ENCODE measurements around the gene SPINDOC. TPM values are rescaled to one million over a fixed set of nuclear protein-coding genes. Genes with fewer than 3 reads are reported as not detected.
"Not testable (repeated sequence)": the region's sequence is repeated elsewhere in the genome, so short reads cannot be mapped to it uniquely, and the experiment has no call there.

Gene SPINDOC
- total and polyA plus RNA-seq, 9 donors = 5.4 to 22.7 (median 15.8) TPM

GRCh38 chr11:63862923-63863322 lies 49.7 kb downstream of the SPINDOC start:
- Histone ChIP-seq H3K27me3 (no peaks in the 10 kb centered on the region), H3K4me3 (no peak overlapping the region), H3K4me1 (ENCODE audit: insufficient read depth) (no peaks in the 10 kb centered on the region), H3K9me3 (no peaks in the 10 kb centered on the region), H3K36me3 (no peaks in the 10 kb centered on the region), H3K27ac (no peak overlapping the region)
- DNase-seq = no peak
- intact Hi-C loops (cut with DNase I) = no loop called here
- WGBS, 3 donors = 43 to 56% (median 48%) methylated on average over 4 of the region's 4 CpGs
- TF ChIP-seq EP300 (IDR thresholded peaks at IDR 0.05) = no peak
- no peak for TF ChIP-seq POLR2A (IDR thresholded peaks at IDR 0.05)
- no peak for TF ChIP-seq CTCF (IDR thresholded peaks at IDR 0.05)

- intact Hi-C loops (cut with DNase I) = not testable (repeated sequence)
Measured at GRCh38 chr11:63863620-63864019, 50.4 kb downstream of the SPINDOC start.

GRCh38 chr11:63866211-63866610 lies 53.0 kb downstream of the SPINDOC start:
- 36 to 53% (median 42%) methylated on average over 4 of the region's 4 CpGs for WGBS, 3 donors
- peak in 3 of 5 donors; percentile 32 to 67 (median 58) for DNase-seq
- Histone ChIP-seq H3K9me3 (no peaks in the 10 kb centered on the region), H3K27ac (no peak overlapping the region), H3K36me3 (no peaks in the 10 kb centered on the region), H3K27me3 (no peaks in the 10 kb centered on the region), H3K4me1 (ENCODE audit: insufficient read depth) (peaks cover 2% of the 10 kb centered on the region), H3K4me3 (no peak overlapping the region)
- no peak for TF ChIP-seq POLR2A (IDR thresholded peaks at IDR 0.05)
- no peak for TF ChIP-seq EP300 (IDR thresholded peaks at IDR 0.05)
- TF ChIP-seq CTCF (IDR thresholded peaks at IDR 0.05) = no peak
- intact Hi-C loops (cut with DNase I) = no loop called here

More at GRCh38 chr11:63863620-63864019, 50.4 kb downstream of the SPINDOC start:
- not testable (repeated sequence) for H3K4me3 ChIP-seq; H3K9me3 ChIP-seq; H3K27me3 ChIP-seq; H3K36me3 ChIP-seq; DNase-seq; H3K4me1 ChIP-seq (ENCODE audit: insufficient read depth); H3K27ac ChIP-seq
- 96 to 98% (median 98%) methylated on average over 6 of the region's 6 CpGs for WGBS, 3 donors

GRCh38 chr11:63867511-63867910 lies 54.3 kb downstream of the SPINDOC start:
- no peak for DNase-seq
- Histone ChIP-seq H3K27ac (no peak overlapping the region), H3K4me1 (ENCODE audit: insufficient read depth) (peaks cover 9% of the 10 kb centered on the region), H3K36me3 (no peaks in the 10 kb centered on the region), H3K9me3 (no peaks in the 10 kb centered on the region), H3K4me3 (no peak overlapping the region), H3K27me3 (no peaks in the 10 kb centered on the region)
- intact Hi-C loops (cut with DNase I) = no loop called here
- TF ChIP-seq EP300 (IDR thresholded peaks at IDR 0.05) (no peak), CTCF (IDR thresholded peaks at IDR 0.05) (no peak), POLR2A (IDR thresholded peaks at IDR 0.05) (no peak)
- WGBS, 3 donors = 95 to 98% (median 97%) methylated on average over 4 of the region's 4 CpGs

GRCh38 chr11:63868399-63869064 lies 55.3 kb downstream of the SPINDOC start:
- Histone ChIP-seq H3K36me3 (no peaks in the 10 kb centered on the region), H3K27me3 (no peaks in the 10 kb centered on the region), H3K4me3 (no peak overlapping the region), H3K4me1 (ENCODE audit: insufficient read depth) (peaks cover 15% of the 10 kb centered on the region), H3K9me3 (no peaks in the 10 kb centered on the region), H3K27ac (no peak overlapping the region)
- intact Hi-C loops (cut with DNase I) = no loop called here
- TF ChIP-seq POLR2A (IDR thresholded peaks at IDR 0.05) (no peak), EP300 (IDR thresholded peaks at IDR 0.05) (no peak), CTCF (IDR thresholded peaks at IDR 0.05) (no peak)
- 62 to 64% (median 64%) methylated on average over 9 of the region's 9 CpGs for WGBS, 3 donors
- no peak for DNase-seq
